Progenitor cell of endocrine pancreas (in vitro differentiated cells): ENCODE data around the gene ECHDC1. TPM values are rescaled to one million over a fixed set of nuclear protein-coding genes. Genes with fewer than 3 reads are reported as not detected.

Experiments used
- DNase-seq: peaks from one replicate; pipeline ENCODE4 v3.0.0; 2021; ENCODE audit warnings: low spot score; ENCODE audit not compliant: unreplicated experiment
- H3K27ac Mint-ChIP-seq: 2 replicates; pipeline ENCODE4 v1.8.0; 2021; ENCODE audit warnings: mild to moderate bottlenecking, moderate library complexity, mixed read lengths
- H3K27me3 Mint-ChIP-seq: 2 replicates; pipeline ENCODE4 v1.8.0; 2021; ENCODE audit warnings: mixed read lengths
- H3K36me3 Mint-ChIP-seq: 2 replicates; pipeline ENCODE4 v1.8.0; 2022; ENCODE audit warnings: mixed read lengths; ENCODE audit not compliant: insufficient read depth
- H3K4me1 Mint-ChIP-seq: 2 replicates; pipeline ENCODE4 v1.8.0; 2021; ENCODE audit warnings: low read depth, mixed read lengths
- H3K4me3 Mint-ChIP-seq: 2 replicates; pipeline ENCODE4 v1.8.0; 2021; ENCODE audit warnings: low read depth, mild to moderate bottlenecking, moderate library complexity, mixed read lengths
- H3K9me3 Mint-ChIP-seq: 2 replicates; pipeline ENCODE4 v1.8.0; 2021; ENCODE audit warnings: low read depth, mixed read lengths
- total RNA-seq: library from RNA; stranded (reverse); gene quantifications from 2 replicates; pipeline ENCODE4 v1.2.1, GENCODE V29; 2021
- TF ChIP-seq, protein P1 (sequence below): fragments of 200-600 bp; sonication (generic); IDR thresholded peaks from one replicate; pipeline ENCODE4 v1.5.0; 2021; ENCODE audit warnings: antibody characterized with exemption, mild to moderate bottlenecking; ENCODE audit not compliant: unreplicated experiment

The ECHDC1 gene
- total RNA-seq, 1 donor from 2014 or later = 60.3 TPM

DNA sequence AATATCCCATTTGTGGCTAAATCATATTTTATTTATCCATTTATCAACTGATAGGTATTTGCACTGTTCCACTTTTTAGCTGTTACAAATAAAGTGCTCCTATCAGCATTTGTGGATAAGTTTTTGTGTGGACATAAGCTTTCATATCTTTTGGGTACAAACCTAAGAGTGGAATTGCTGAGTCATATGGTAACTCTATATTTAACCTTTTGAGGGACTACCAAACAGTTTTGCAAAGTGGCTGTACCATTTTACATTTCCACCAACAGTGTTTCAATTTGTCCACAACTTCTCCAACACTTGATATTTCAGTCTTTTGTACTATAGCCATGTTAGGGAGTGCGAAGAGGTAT, 23.6 kb upstream of the ECHDC1 start:
- Mint-ChIP-seq H3K27me3 (no peaks in the 10 kb centered on the region), H3K4me3 (no peak overlapping the region), H3K9me3 (peaks cover 48% of the 10 kb centered on the region), H3K4me1 (no peaks in the 10 kb centered on the region), H3K27ac (no peak overlapping the region), H3K36me3 (peaks cover 39% of the 10 kb centered on the region)
- DNase-seq = no peak
- TF ChIP-seq, protein P1, sequence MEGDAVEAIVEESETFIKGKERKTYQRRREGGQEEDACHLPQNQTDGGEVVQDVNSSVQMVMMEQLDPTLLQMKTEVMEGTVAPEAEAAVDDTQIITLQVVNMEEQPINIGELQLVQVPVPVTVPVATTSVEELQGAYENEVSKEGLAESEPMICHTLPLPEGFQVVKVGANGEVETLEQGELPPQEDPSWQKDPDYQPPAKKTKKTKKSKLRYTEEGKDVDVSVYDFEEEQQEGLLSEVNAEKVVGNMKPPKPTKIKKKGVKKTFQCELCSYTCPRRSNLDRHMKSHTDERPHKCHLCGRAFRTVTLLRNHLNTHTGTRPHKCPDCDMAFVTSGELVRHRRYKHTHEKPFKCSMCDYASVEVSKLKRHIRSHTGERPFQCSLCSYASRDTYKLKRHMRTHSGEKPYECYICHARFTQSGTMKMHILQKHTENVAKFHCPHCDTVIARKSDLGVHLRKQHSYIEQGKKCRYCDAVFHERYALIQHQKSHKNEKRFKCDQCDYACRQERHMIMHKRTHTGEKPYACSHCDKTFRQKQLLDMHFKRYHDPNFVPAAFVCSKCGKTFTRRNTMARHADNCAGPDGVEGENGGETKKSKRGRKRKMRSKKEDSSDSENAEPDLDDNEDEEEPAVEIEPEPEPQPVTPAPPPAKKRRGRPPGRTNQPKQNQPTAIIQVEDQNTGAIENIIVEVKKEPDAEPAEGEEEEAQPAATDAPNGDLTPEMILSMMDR = no peak

DNA sequence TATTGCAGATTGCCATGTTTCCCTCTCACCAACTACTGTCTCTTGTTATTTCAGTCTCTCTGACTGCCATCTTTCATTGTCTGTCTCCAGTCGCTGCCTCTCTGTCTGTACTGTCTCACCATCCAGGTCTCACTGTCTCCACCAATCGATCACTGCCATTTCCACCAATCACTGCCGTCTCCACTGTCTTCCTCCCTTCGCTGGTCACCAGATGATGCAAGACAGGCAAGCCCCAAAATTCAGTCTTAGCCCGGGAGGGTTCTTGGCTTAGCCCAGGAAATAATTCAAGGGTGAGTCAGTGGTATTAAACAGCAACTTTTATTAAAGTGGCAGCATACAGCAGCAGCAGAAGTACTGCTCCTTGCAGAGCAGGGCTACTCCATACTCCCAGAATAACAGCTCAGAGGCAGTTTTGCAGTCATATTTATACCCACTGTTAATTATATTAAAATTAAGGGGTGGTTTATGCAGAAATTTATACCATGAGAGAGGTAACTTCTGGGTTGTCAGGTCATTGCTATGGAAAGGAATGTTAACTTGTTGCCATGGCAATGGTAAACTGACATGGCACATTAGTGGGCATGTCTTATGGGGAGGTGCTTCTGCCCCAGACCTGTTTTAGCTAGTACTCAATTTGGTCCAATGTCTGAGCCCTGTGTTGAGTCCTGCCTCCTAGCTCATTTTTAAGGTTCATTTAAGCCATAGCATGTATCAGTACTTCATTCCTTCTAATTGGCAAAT, 23.0 kb upstream of the ECHDC1 start:
- Mint-ChIP-seq H3K27ac (no peak overlapping the region), H3K4me1 (no peaks in the 10 kb centered on the region), H3K36me3 (peaks cover 38% of the 10 kb centered on the region), H3K27me3 (no peaks in the 10 kb centered on the region), H3K4me3 (no peak overlapping the region), H3K9me3 (peaks cover 42% of the 10 kb centered on the region)
- TF ChIP-seq, protein P1 = no peak
- DNase-seq = no peak

DNA sequence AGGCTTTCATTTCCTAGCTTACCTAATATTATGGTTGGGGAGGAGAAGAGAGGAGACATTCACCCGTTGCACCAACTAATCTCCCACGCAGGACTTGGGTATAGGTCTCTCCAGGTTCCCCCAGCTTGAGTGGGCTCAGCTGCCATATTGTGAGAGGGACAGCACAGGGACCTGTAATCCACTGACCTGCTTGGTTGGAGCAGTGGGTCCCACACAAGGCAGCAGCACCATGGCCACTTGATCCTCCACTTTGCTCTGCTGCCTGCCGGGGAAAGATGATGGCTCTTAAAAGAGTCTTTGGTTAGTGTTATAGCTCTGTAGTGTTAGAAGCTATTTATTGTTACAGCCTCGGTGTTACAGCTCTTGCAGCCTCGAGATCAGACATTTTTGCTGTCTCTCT, 22.5 kb upstream of the ECHDC1 start:
- H3K36me3 Mint-ChIP-seq = peaks cover 40% of the 10 kb centered on the region
- H3K4me3 Mint-ChIP-seq = no peak overlapping the region
- H3K27me3 Mint-ChIP-seq = no peaks in the 10 kb centered on the region
- no peaks in the 10 kb centered on the region for H3K4me1 Mint-ChIP-seq
- peaks cover 40% of the 10 kb centered on the region for H3K9me3 Mint-ChIP-seq
- H3K27ac Mint-ChIP-seq = no peak overlapping the region
- TF ChIP-seq, protein P1 = no peak
- DNase-seq = no peak

DNA sequence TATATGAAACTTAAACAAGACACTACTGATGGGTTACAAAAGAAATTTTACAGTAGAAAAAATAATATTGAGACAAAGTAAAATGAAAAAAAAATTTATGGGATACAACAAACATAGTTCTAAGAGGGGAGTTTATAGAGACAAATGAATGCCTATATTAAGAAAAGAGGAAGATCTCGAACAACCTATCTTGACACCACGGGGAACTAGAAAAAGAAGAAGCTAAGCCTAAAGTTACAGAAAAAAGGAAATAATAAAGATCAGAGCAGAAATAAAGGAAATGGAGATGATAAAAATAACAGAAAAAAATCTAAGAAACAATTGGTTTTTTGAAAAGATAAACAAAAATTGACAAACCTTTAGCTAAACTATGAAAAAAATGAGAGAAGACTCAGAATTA, 9.1 kb upstream of the ECHDC1 start:
- H3K9me3 Mint-ChIP-seq = peaks cover 43% of the 10 kb centered on the region
- no peaks in the 10 kb centered on the region for H3K4me1 Mint-ChIP-seq
- no peak overlapping the region for H3K4me3 Mint-ChIP-seq
- TF ChIP-seq, protein P1 = no peak
- no peak overlapping the region for H3K27ac Mint-ChIP-seq
- no peak for DNase-seq
- H3K27me3 Mint-ChIP-seq = no peaks in the 10 kb centered on the region
- H3K36me3 Mint-ChIP-seq = peaks cover 49% of the 10 kb centered on the region

DNA sequence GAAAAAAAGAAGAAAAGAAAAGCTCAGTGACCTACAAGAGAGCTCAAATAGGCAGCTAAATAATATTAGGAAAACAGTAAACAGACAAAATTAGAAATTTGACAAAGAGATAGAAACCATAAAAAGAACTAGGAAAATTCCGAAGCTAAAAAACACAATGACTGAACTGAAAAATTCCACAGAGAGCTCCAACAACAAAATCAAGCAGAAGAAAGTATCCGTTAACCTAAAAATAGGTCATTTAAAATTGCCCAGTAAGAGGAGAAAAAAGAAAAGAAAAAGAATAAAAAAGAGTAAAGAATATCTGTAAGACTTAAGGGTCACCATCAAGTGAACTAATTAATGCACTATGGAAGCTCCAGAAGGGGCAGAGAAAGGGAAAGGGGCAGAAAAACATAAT, 6.6 kb upstream of the ECHDC1 start:
- no peaks in the 10 kb centered on the region for H3K27me3 Mint-ChIP-seq
- peaks cover 47% of the 10 kb centered on the region for H3K9me3 Mint-ChIP-seq
- peaks cover 46% of the 10 kb centered on the region for H3K36me3 Mint-ChIP-seq
- no peaks in the 10 kb centered on the region for H3K4me1 Mint-ChIP-seq
- no peak overlapping the region for H3K27ac Mint-ChIP-seq
- DNase-seq = no peak
- TF ChIP-seq, protein P1 = no peak
- no peak overlapping the region for H3K4me3 Mint-ChIP-seq
